Measurements from ENCODE around the gene PEX11G.
"Not testable (repeated sequence)": the region's sequence is repeated elsewhere in the genome, so short reads cannot be mapped to it uniquely, and the experiment has no call there.

The PEX11G gene

GRCh38 chr19:7458675-7459074 is 30.2 kb downstream of the PEX11G start:
- H3K27ac ChIP-seq = no peak overlapping the region
- TF ChIP-seq ZFX (IDR thresholded peaks at IDR 0.05) = no peak
- no peak for TF ChIP-seq CTCF (conservative IDR thresholded peaks at IDR 0.05)

- H3K27ac ChIP-seq = no peak overlapping the region
- TF ChIP-seq ZFX (IDR thresholded peaks at IDR 0.05) (no peak), CTCF (conservative IDR thresholded peaks at IDR 0.05) (no peak)
These were observed 31.8 kb downstream of the PEX11G start for GRCh38 chr19:7456964-7457541.

- no peak for TF ChIP-seq ZFX (IDR thresholded peaks at IDR 0.05)
- H3K27ac ChIP-seq = no peak overlapping the region
These were observed 33.1 kb downstream of the PEX11G start for GRCh38 chr19:7455600-7456296.

GRCh38 chr19:7454998-7455397 is 33.8 kb downstream of the PEX11G start:
- H3K27ac ChIP-seq = no peak overlapping the region
- no peak for TF ChIP-seq CTCF (conservative IDR thresholded peaks at IDR 0.05)
- TF ChIP-seq ZFX (IDR thresholded peaks at IDR 0.05) = no peak

- no peak overlapping the region for H3K27ac ChIP-seq
- no peak for TF ChIP-seq CTCF (conservative IDR thresholded peaks at IDR 0.05)
- TF ChIP-seq ZFX (IDR thresholded peaks at IDR 0.05) = no peak
These were observed 38.3 kb downstream of the PEX11G start for GRCh38 chr19:7450243-7451223.

- not testable (repeated sequence) for H3K27ac ChIP-seq
These were observed 39.3 kb downstream of the PEX11G start for GRCh38 chr19:7449391-7450070.

GRCh38 chr19:7447648-7448047 is 41.2 kb downstream of the PEX11G start:
- TF ChIP-seq CTCF (conservative IDR thresholded peaks at IDR 0.05) (no peak), ZFX (IDR thresholded peaks at IDR 0.05) (no peak)
- no peak overlapping the region for H3K27ac ChIP-seq

GRCh38 chr19:7445104-7445503 is 43.7 kb downstream of the PEX11G start:
- no peak overlapping the region for H3K27ac ChIP-seq
- TF ChIP-seq CTCF (conservative IDR thresholded peaks at IDR 0.05) = no peak
- no peak for TF ChIP-seq ZFX (IDR thresholded peaks at IDR 0.05)
